Astrocyte of the cerebellum (primary cell): Measurements from ENCODE around the gene MYH6.
A peak's percentile ranks its signal among the peaks of the same experiment; 100 is the strongest.

Experiments used
- DNase-seq: peaks from one replicate; pipeline ENCODE4 v3.0.0-alpha.2; 2011; ENCODE audit warnings: low read depth
- H3K4me3 ChIP-seq: 2 replicates; pipeline ENCODE4 v1.5.1; 2011; ENCODE audit warnings: mild to moderate bottlenecking, low read depth, low read length, moderate library complexity
- CTCF ChIP-seq: IDR thresholded peaks from 2 replicates; pipeline ENCODE4 v1.5.1; 2012; ENCODE audit warnings: low read length, low read depth, moderate library complexity, mild to moderate bottlenecking; ENCODE audit errors: missing control alignments
- in situ Hi-C: cut with HindIII; loops from 2 replicates; pipeline ENCODE4 v1.10.0; 2017; ENCODE audit warnings: low sequenced_read_pairs

MYH6 gene

GRCh38 chr14:23346693-23347405 lies 61.2 kb downstream of the MYH6 start:
- DNase-seq: no peak
- no peak for TF ChIP-seq CTCF
- no peak overlapping the region for H3K4me3 ChIP-seq
- in situ Hi-C loops: no loop called here

GRCh38 chr14:23345987-23346692 lies 61.9 kb downstream of the MYH6 start:
- peak; percentile 10 for TF ChIP-seq CTCF
- in situ Hi-C loops: no loop called here
- no peak for DNase-seq

GRCh38 chr14:23344481-23344880 lies 63.6 kb downstream of the MYH6 start:
- in situ Hi-C loops: no loop called here
- no peak for TF ChIP-seq CTCF
- H3K4me3 ChIP-seq: no peak overlapping the region
- no peak for DNase-seq

More at GRCh38 chr14:23345987-23346692, 61.9 kb downstream of the MYH6 start:
- no peak overlapping the region for H3K4me3 ChIP-seq

- H3K4me3 ChIP-seq: no peak overlapping the region
- in situ Hi-C loops: no loop called here
- no peak for TF ChIP-seq CTCF
- DNase-seq: no peak
Observed at GRCh38 chr14:23339506-23340268, 68.4 kb downstream of the MYH6 start.

- in situ Hi-C loops: no loop called here
- DNase-seq: no peak
- H3K4me3 ChIP-seq: no peak overlapping the region
- no peak for TF ChIP-seq CTCF
Observed at GRCh38 chr14:23335623-23336022, 72.5 kb downstream of the MYH6 start.
